ENCODE measurements around the gene E4F1. TPM values are rescaled to one million over a fixed set of nuclear protein-coding genes. Genes with fewer than 3 reads are reported as not detected.

The E4F1 gene
- total and polyA plus RNA-seq, 7 donors: 11.1 to 22.9 (median 16.8) TPM

GRCh38 chr16:2206780-2207433 lies 16.5 kb upstream of the E4F1 start:
- 75 to 87% (median 82%) methylated on average over 22 to 23 of the region's 23 CpGs for WGBS, 3 donors
- Histone ChIP-seq H3K4me1 (peaks cover 39% of the 10 kb centered on the region), H3K36me3 (ENCODE audit: insufficient read depth in 1 of 2, low read depth in 1 of 2) (peaks cover 0 to 38% of the 10 kb centered on the region in 2 donors), H3K9me3 (no peaks in the 10 kb centered on the region), H3K4me3 (peak overlapping the region; percentile 81), H3K27ac (peak overlapping the region; percentile 95), H3K27me3 (ENCODE audit: insufficient read depth in 3 of 3, low read length in 2 of 3) (no peaks in the 10 kb centered on the region)
- intact Hi-C loops (cut with DNase I): loop anchor here in 1 of 2 donors (5.0 kb wide), 1 partner anchor 50 kb away; the partner anchor contains the start of gene TRAF7
- TF ChIP-seq, protein P1, sequence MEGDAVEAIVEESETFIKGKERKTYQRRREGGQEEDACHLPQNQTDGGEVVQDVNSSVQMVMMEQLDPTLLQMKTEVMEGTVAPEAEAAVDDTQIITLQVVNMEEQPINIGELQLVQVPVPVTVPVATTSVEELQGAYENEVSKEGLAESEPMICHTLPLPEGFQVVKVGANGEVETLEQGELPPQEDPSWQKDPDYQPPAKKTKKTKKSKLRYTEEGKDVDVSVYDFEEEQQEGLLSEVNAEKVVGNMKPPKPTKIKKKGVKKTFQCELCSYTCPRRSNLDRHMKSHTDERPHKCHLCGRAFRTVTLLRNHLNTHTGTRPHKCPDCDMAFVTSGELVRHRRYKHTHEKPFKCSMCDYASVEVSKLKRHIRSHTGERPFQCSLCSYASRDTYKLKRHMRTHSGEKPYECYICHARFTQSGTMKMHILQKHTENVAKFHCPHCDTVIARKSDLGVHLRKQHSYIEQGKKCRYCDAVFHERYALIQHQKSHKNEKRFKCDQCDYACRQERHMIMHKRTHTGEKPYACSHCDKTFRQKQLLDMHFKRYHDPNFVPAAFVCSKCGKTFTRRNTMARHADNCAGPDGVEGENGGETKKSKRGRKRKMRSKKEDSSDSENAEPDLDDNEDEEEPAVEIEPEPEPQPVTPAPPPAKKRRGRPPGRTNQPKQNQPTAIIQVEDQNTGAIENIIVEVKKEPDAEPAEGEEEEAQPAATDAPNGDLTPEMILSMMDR (IDR thresholded peaks at IDR 0.05): no peak
- no peak for DNase-seq
- no peak for ATAC-seq

DNA sequence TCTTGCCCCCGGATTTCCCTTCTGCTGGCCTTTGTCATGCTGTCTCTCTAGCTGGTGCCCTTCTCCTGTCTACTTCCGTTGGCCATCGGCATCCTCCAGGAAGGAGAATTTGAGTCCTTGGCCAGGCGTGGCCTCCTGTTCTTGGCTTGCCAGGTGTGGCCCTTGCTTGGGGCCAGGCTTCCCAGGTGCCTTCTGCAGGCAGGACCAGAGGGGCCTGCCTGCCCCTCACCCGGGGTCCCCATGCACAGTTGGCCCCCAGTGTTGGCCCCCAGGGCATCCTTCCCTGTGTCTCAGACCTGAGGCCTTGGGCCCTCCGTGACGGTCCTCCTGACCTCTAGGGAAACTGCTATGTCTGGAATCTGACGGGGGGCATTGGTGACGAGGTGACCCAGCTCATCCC lies 15.5 kb upstream of the E4F1 start:
- H3K4me1 ChIP-seq: peaks cover 49% of the 10 kb centered on the region
- TF ChIP-seq, protein P1 (IDR thresholded peaks at IDR 0.05): no peak
- H3K27ac ChIP-seq: peak overlapping the region; percentile 16
- DNase-seq: no peak
- ATAC-seq: no peak
- H3K4me3 ChIP-seq: no peak overlapping the region
- no peaks in the 10 kb centered on the region for H3K27me3 ChIP-seq (ENCODE audit: insufficient read depth in 3 of 3, low read length in 2 of 3)
- H3K36me3 ChIP-seq (ENCODE audit: insufficient read depth in 1 of 2, low read depth in 1 of 2): peaks cover 0 to 38% of the 10 kb centered on the region in 2 donors
- intact Hi-C loops (cut with DNase I): loop anchor here in 1 of 2 donors (5.0 kb wide), 1 partner anchor 51 kb away; the partner anchor contains the start of gene TRAF7
- H3K9me3 ChIP-seq: no peaks in the 10 kb centered on the region
- WGBS, 3 donors: 78 to 89% (median 86%) methylated on average over 9 of the region's 9 CpGs

DNA sequence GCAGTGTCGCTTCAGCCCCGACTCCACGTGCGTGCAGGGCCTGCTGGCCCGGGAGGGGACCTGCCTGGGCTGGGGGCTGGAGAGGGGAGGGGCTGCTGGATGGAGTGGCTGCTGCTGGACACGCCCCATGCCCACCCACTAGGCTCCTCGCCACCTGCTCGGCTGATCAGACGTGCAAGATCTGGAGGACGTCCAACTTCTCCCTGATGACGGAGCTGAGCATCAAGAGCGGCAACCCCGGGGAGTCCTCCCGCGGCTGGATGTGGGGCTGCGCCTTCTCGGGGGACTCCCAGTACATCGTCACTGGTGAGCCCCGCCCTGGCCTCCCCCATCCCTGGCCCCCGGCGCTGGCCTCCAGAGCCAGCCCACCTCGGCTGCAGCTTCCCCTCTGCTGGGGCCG lies 15.1 kb upstream of the E4F1 start:
- intact Hi-C loops (cut with DNase I): loop anchor here in 1 of 2 donors (5.0 kb wide), 1 partner anchor 51 kb away; the partner anchor contains the start of gene TRAF7
- H3K36me3 ChIP-seq (ENCODE audit: insufficient read depth in 1 of 2, low read depth in 1 of 2): peaks cover 0 to 38% of the 10 kb centered on the region in 2 donors
- no peak overlapping the region for H3K27ac ChIP-seq
- H3K27me3 ChIP-seq (ENCODE audit: insufficient read depth in 3 of 3, low read length in 2 of 3): no peaks in the 10 kb centered on the region
- H3K9me3 ChIP-seq: no peaks in the 10 kb centered on the region
- ATAC-seq (no peak), DNase-seq (no peak)
- no peak overlapping the region for H3K4me3 ChIP-seq
- TF ChIP-seq, protein P1 (IDR thresholded peaks at IDR 0.05): no peak
- 72 to 75% (median 74%) methylated on average over 19 to 23 of the region's 23 CpGs for WGBS, 3 donors
- H3K4me1 ChIP-seq: peaks cover 53% of the 10 kb centered on the region

GRCh38 chr16:2208772-2209171 lies 14.6 kb upstream of the E4F1 start:
- no peak overlapping the region for H3K27ac ChIP-seq
- no peak for DNase-seq
- TF ChIP-seq, protein P1 (IDR thresholded peaks at IDR 0.05): no peak
- H3K9me3 ChIP-seq: no peaks in the 10 kb centered on the region
- no peak overlapping the region for H3K4me3 ChIP-seq
- H3K27me3 ChIP-seq (ENCODE audit: insufficient read depth in 3 of 3, low read length in 2 of 3): no peaks in the 10 kb centered on the region
- H3K4me1 ChIP-seq: peaks cover 58% of the 10 kb centered on the region
- no peak for ATAC-seq
- intact Hi-C loops (cut with DNase I): loop anchor here in 1 of 2 donors (5.0 kb wide), 1 partner anchor 51 kb away; the partner anchor contains the start of gene TRAF7
- peaks cover 0 to 38% of the 10 kb centered on the region in 2 donors for H3K36me3 ChIP-seq (ENCODE audit: insufficient read depth in 1 of 2, low read depth in 1 of 2)
- WGBS, 3 donors: 81 to 82% (median 81%) methylated on average over 7 to 9 of the region's 9 CpGs

All from psoas muscle (tissue), 8 donors.